Stimulated activated CD8-positive, alpha-beta memory T cell treated with anti-CD3 and anti-CD28 coated beads, Interleukin-15, amount 100 ng/mL, for 1 hour (primary cell): ENCODE measurements around the gene RRP1B.
A peak's percentile ranks its signal among the peaks of the same experiment; 100 is the strongest.
"Not testable (repeated sequence)": the region's sequence is repeated elsewhere in the genome, so short reads cannot be mapped to it uniquely, and the experiment has no call there.

Source experiments
- DNase-seq: peaks from one replicate; pipeline ENCODE4 v3.0.0-alpha.2; 2020; ENCODE audit warnings: low read depth

Gene RRP1B

DNA sequence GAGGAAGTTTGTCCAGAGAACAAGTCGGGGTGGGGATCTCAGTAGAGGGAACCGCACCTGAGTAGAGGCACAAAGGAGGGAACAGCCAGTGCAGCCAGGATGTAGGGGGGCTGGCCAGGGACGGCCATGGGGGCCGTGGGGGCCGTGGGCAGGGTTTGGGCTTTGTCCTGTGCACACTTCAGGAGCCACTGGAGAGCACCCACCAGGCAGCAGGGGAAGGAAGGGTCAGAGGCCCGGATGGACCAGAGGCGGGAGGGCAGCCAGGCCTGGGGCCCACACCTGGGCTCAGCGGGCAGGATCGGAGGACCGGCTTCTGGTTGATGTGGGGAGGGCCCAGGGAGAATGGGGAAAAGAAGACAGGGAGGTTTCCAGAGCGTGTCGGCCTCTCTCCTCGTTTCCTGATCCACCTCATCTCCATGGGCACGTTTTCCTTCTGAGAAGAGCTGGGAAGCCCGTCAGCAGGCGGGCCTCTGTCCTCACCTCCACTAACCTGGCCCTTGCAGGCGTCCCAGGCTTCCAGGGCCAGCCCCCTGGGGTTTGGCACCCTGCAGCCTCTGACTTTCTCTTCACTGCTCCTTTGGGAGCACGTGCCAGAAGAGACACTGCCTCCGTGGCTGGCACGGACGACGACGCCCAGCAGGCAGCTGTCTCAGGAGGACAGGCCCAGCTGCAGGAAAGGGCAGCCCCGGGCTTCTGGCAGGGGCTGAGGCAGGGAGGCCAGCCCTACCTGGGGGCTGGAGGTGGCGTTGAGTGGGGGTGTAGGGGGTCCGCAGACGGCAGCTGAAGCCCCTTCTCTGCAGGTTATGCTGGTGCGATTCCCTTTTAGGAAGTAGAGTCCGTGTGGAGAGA lies 42.8 kb downstream of the RRP1B start:
- DNase-seq, result no peak

DNA sequence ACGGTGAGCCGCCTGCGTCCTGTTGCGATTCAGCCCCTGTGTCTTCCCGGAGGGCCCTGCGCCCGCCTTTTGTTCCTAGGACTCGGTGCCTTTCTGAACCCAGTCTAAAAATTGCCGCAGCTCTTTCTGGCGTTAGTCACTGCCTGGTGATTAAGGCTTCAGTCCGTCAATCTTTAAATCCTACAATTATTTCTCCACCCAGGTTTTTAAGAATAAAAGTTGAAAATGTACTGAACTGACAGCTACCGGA lies 43.4 kb downstream of the RRP1B start:
- no peak for DNase-seq

DNA sequence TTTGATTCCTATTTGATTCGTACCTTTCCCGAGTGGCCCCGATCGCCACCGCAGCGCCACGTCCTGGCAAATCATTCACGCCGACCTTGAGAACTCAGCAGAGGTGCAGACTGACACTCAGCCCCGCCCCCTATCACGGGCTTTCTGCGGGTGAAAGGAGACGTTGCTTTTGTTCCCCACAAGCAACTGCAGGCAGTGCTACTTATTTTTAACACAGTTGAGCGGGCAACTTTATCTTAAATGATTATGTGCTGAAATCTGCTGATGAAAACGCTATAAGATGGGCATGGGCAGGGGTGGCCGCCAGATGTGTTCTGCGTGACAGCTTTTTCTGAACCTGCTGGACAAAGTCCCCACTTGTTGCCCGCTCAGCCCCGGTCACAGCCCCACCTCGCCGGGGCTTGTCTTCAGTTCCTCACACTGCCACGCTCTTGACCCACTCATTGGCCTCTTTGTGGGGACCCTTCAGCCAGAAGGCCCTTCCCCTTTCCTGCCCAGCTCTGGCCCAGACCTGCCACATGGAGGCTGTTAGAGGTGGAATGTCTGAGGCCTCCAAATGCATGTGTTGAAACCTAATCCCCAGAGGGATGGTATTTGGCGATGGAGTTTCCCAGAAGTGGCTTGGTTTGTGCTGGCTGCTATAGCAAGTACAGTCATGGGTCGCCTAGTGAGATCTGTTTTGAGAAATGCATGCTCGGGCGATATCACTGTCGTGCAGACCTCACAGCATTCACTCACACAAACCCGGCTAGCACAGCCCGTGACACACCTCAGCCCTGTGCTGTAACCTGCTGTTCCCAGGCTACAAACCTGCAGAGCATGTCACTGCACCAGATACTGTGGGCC lies 43.9 kb downstream of the RRP1B start:
- no peak for DNase-seq

DNA sequence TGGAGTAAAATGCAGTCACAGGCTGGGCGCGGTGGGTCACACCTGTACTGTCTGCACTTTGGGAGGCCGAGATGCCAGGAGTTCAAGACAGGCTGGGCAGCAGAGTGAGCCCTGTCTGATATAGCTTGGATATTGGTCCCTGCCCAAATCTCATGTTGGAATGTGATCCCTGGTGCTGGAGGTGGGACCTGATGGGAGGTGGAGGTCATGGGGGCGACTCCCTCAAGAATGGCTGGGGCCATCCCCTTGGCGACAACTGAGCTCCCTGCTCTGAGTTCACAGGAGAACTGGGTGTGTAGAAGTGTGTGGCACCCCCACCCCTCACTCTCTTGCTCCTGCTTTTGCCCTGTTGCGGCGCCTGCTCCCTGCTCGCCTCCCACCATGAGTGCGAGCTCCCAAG lies 48.1 kb downstream of the RRP1B start:
- DNase-seq, result no peak

DNA sequence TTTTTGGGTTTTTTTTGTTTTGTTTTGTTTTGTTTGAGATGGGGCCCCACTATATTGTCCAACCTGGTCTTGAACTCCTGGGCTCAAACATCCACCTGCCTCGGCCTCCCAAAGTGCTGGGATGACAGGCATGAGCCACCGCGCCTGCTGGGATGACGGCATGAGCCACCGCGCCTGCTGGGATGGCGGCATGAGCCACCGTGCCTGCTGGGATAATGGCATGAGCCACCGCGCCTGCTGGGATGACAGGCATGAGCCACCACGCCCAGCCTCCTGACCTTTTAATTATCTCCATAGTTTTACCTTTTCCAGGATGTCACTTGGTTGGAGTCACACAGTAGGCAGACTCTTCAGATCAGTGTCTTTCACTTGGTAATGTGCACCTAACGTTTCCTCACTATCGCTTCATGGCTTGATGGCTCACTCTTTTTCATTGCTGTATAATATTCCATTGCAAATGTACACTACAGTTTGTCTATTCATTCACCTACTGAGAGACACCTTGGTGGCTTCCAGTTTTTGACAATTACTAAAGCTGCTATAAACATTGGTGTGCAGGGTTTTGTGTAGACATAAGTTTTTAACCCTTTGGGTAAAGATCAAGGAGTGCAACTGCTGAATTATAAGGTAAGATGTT lies 49.5 kb downstream of the RRP1B start:
- no peak for DNase-seq

DNA sequence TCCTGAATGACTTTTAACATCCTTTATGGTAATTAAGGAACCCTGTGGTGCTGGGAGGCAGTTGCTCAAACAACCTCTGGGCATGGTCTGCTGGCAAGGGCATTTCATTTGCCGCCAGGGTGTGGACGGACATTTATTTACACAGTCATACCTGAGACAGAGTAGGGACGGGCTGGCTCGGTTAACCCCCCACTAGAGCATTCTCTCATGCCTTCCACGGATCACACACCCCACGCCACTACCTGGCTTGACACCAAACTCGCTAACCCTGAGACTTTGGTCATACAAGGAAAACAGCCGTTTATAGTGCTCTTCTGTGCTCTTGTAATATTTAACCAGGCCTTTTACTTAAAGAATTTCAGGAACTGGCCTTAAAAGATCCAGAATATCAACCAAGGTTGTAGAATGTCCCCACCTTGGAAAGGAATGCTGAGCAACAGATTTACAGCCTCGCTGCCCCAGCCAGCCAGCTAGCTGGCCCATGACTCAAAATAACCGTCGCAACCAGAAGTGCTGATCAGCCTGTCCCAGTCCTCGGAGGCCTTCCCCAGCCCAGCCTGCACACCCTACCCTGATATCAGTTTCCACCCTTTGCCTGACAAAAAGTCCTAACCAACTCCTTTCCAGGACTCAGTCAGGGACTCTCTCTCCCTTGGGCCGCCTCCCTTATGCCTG lies 53.0 kb downstream of the RRP1B start:
- DNase-seq, result no peak

DNA sequence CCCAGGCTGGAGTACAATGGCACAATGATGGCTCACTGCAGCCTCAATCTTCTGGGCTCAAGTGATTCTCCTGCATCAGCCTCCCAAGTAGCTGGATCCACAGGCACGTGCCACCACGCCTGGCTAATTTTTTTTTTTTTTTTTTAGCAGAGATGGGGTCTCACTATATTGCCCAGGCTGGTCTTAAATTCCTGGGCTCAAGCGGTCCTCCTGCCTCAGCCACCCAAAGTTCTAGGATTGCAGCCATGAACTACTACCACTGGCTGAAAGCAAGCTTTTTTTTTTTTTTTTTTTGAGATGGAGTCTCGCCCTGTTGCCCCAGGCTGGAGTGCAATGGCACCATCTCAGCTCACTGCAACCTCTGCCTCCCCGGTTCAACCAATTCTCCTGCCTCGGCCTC lies 53.8 kb downstream of the RRP1B start:
- DNase-seq, result not testable (repeated sequence)

DNA sequence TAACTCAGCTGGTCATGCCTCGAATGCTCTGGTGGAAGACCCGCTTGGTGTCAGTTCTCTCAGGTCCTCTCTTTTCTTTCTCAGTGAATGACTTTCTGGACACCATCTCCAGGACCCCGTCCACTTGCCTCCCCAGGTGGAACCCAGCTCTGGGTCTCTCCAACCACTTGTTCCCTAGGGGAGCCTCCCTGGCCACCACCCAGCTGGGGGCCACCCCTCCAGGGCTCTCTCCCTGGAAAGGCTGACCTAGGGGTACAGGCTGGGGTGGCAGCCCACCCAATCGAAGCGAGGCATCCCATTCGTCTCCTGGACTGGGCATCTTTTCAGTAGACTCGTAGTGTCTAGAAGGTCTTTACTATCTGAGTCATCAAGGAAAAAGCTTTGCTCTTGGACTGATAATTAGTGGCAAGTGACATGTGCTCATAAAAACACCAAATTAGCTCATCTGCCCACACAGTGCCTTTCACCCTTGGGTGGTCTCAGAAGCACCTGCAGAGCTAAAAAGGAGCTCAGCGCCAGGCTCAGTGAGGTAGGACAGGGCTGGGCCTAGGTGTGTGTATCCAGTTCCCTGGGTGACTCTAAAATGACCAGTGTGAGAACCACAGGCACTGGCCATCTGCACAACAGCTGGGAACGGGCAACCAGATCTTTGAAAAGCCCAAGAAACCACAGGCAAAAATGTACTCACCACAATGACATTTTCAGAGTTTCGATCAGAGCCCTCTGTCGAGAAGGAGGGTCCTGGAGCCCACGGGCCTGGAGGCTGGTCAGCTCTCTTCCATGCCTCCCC lies 57.2 kb downstream of the RRP1B start:
- no peak for DNase-seq

DNA sequence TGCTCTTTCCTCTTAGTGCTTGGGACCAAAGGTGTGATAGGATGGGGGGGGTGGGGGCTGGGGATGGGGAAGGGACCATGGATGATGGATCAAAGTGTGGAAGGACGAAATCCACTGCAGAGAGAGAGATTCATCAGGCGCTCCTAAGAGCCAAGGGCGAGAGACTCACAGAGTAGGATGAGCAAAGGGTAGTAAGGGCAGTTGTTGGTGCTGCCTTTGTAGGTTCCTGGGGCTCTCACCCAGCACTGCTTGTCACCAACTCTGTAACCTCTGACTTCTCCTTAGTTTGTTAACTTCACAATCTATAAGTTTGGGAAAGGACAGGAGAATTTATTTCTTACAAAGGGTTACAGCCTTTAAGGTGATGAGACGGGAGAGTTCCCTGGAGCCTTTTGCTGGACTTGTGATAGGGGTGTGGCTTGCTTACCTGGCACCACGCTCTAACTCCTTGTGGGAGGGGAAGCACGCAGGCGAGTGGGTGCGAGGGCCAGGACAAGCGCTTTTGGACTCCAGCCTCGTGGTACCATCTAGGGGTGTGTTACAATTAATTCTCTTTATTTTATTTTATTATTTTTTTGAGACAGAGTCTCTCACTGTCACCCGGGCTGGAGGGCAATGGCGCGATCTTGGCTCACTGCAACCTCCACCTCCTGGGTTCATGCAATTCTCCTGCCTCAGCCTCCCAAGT lies 58.0 kb downstream of the RRP1B start:
- DNase-seq, result no peak

DNA sequence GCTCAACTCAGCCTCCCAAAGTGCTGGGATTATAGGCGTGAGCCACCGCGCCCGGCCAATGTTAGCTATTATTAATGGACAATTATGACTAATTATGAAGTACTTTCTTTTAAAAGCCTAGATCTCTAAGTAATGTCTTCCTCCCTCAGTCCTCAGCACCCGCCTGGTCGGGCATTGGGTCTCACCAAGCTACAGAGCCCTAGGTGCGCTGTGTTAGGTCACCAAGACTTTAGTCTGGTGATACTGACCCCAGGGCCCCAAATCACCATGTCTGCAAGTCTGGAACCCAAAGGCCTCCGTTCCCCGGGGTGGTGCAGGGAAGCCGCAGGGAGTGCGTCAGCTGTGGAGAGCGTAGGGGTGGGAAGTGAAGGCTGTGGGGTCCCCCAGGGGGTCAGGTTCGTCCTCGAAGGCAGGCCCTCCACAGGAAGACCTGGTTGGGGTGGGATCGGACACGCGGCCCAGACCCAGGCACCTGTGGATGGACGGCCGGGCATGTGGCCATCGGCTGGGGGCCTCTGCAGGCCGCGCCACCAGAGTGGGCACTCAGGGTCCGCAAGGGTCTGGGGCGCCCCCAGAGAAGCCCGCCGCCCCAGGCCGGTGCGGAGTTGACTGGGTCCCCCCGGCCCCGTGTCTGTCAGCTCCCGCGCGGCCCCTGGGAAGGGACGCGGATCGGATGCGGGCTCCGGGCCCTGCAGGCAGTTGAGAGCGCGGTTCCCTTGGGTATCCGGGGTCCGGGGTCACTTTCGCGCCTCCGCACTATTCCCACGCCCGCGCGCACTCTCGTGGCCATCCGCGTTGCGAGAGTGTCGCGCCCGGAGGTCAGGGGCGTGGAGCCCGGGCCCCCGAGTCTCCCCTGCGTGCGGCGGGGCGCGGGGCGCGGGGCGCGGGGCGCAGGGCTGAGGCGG lies 58.9 kb downstream of the RRP1B start:
- DNase-seq, result no peak

DNA sequence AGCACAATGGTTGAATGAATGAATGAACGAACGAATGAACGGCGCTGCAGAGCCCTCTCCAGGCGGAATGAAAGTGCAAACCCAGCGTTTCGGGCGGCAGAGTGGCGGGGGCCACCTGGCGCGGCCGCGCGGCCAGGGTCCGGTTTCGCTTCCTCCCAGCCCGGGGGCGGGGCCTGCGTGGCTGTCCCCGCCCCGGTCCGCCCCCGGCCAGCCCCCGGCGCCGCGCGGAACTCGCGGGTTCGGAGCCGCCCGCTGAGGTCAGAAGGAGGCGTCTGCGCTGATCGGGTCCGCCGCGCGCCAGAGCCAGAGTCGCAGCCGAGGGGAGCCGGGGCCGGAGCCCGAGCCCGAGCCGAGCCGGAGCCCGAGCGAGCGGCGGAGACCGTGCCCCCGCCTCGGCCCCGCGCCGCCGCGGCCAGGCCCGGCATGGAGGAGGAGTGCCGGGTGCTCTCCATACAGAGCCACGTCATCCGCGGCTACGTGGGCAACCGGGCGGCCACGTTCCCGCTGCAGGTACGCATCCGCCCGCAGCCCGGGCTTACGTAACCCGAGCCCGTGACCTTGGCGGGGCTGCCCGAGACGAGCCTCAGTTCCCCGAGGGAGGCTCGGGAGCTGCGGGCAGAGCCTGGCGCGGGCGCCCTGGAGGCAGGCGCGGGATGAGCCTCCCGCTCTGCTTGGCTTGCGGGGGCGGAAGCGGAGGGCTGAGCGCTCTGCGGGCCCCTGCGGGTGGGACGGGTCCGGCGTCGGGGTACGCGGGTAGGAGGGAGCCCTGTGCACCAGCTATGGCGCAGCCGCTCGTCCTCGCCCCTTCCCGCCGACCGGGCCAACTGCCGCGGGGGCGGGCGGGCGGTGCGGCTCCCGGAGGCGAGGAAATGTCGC lies 59.8 kb downstream of the RRP1B start, which contains the start of gene PDXK:
TSS of gene PDXK (plus strand) at position 258 of the 876 bp plus-strand sequence. CDS start at position 424, 166 bp downstream.
- DNase-seq, result peak; percentile 39

DNA sequence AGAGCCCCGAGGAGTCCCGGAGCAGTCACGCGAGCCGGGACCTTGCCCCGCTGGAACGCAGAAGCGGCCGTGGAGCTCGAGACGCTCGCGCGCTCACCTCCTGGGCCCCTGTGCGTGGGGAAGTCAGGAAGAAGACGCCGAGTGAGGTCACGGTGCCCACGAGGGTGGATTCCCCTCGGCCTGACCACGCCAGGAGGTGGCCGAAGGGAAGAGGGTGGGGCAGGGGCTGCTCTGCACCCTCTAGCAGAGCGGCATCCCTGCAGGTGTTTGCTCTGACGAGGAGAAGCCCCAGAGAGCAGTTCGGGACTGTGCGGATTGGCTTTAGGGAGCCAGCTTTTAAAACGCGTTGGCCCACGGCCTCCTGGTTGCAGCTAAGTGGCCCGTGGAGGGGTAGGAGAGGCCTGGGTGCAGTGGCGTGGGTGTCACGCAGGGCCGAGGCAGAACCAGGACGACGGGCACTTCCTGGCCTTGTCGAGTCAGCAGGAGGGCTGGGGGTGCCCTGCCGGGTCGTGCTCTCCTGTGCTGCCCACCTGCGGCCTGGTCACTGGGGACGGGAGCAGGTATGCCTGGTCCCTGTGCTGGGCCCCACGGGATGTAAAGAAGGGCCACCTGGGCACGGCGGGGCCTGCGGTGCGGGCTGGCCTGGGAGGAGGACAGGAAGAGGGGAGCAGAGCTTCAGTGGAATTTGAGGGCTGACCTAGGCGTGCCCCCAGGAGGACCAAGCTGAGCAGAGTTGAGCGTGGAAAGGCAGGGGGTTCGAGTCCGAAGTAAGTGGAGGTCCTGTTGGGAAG lies 60.6 kb downstream of the RRP1B start:
- DNase-seq, result no peak

DNA sequence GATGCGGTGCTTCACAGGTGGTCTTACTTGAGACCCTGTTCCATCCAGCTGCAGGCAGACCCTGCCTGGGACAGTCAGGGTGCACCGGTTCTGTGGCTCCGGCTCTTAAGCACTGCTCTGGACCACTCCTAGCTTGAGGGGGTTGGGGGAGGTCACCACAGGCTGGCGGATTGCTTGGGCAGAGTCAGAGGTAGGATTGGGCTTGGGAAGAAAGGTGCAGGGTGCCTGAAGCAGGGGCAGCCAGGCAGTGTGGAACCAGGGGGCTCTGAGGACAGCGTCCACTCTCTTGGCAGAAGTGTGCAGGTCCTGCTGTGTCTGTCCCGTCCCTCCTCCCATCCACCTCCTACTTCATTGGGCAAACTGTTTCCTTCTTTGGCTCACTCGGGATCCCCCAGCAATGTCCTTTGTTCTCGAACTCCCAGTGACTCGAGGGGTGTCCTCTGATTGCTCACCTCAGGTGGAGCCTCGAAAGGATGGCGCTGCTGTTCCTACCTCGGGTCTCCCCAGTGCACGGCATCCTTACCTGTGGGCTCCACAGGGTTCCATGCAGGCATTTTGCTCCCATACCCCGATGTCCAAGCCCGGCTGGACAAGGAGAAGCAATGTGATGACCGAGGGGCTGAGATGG lies 61.3 kb downstream of the RRP1B start:
- DNase-seq, result no peak

DNA sequence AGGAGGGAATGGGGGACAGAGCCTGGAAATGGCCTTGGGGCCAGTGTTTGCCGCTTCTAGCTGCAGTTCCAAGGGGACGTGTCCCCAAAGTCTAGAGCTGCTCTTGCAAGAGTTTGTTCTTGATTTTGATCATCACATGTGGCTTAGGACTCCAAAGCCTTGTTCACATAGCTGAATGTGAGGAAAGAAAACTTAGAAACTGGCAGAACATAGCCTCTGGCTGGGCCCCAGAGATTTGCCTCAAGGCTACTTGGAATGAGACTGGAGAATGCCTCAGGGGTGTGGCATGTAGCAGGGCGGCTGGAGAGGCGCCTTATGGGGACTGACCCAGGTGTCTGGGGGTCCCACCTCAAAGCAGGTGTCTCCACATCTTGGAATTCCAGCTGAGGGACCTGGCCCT lies 61.8 kb downstream of the RRP1B start:
- no peak for DNase-seq

DNA sequence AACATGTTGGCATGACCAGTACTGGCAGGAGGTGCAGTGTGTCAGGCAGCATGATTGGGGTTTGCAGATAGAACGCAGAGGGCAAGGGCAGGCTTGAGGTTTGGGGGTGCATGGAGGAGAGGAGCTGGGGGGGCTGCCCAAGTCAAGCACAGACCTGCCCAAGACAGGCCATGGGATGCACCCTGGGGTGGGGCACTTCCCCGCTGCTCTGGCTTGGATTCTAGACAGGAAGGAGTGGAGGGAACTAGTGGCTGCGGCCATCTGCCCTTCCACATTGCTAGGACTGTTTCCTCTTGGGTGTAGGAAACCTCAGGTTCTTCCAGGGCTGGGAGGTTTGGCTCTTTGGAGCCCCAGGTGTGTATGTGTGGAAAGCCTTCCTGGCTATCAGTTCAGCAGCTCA lies 62.6 kb downstream of the RRP1B start:
- no peak for DNase-seq

DNA sequence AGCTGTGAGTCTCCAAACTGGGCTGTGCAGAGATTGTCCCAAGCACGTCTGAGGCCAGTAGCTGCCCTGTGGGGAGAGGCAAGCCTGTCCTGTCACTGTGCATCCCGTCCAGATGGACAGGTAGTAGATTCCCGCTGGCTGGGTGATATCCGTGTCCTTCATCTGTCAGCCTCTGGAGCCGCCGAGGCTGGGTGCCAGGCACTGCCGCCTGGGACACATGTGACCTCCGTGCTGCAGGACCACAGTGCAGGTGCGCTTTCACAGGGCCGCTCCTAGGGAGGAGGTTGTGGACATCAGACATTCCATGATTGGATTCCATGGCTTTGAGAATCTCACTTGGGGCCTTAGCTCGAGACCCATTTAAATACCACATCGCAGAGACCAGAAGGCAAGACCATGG lies 64.3 kb downstream of the RRP1B start:
- DNase-seq, result no peak

DNA sequence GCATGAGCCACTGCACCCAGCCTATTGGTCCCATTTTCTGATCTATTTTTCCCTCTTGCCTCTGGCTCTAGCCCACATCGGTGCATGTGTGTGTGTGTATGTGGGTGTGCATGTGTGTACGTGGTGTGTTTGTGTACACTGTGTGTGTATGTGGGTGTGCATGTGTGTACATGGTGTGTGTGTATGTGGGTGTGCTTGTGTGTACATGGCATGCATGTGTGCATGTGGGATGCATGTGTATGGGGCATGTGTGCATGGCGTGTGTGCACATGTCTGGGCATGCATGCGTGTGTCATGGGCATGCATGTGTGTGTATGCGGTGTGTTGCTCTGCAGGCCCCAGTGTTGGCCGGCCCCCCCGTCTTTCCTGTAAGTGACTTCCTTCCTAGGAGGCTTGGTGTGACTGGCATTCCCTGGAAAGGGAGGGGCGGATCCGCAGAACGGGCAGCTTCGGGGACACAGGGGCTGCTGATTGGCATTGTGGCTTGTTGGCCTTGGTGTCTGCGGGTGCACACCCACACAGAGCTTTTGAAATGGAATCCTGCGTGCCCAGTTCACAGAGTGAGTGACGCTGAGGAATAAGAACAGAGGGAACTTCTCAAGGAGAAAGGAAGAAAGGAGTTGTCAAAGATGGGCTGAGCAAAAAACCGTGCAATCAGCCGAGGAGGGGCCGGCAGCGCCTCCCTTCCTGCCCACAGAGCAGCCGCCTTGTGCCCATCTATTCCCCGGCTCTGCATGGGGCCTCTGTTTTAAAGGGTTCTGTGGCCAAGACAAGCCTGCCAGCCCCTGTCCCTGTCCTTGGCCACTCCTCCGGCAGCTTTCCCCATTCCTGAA lies 67.5 kb downstream of the RRP1B start:
- no peak for DNase-seq
